Neural cell (in vitro differentiated cells): ENCODE measurements around the gene GALNT2. TPM values are rescaled to one million over a fixed set of nuclear protein-coding genes. Genes with fewer than 3 reads are reported as not detected.

Source experiments
- H2AFZ ChIP-seq: fragments of 200-600, 300-800 bp; sonication (generic), shearing (Covaris generic); 2 replicates; pipeline ENCODE4 v1.6.0; 2014; ENCODE audit warnings: low read depth, mild to moderate bottlenecking, antibody characterized with exemption, low read length, moderate library complexity
- H3F3A ChIP-seq: fragments of 200-600 bp; shearing (Covaris generic); 2 replicates; pipeline ENCODE4 v1.6.1; 2016; ENCODE audit warnings: mild to moderate bottlenecking, moderate library complexity, mixed read lengths, antibody characterized with exemption, low read length; ENCODE audit not compliant: insufficient read depth, poor library complexity, severe bottlenecking
- H3K27ac ChIP-seq: fragments of 200-600, 300-800 bp; sonication (generic), shearing (Covaris generic); 2 replicates; pipeline ENCODE4 v1.5.1; 2014; ENCODE audit warnings: mild to moderate bottlenecking, low read length, moderate library complexity
- H3K27me3 ChIP-seq: fragments of 300-800, 200-600 bp; sonication (generic), shearing (Covaris generic); 2 replicates; pipeline ENCODE4 v1.6.0; 2014; ENCODE audit warnings: mild to moderate bottlenecking, low read depth, low read length, moderate library complexity; ENCODE audit not compliant: insufficient read depth
- H3K36me3 ChIP-seq: fragments of 300-800, 200-600 bp; sonication (generic), shearing (Covaris generic); 2 replicates; pipeline ENCODE4 v1.5.1; 2014; ENCODE audit warnings: mild to moderate bottlenecking, antibody characterized with exemption, low read length, moderate library complexity; ENCODE audit not compliant: insufficient read depth
- H3K4me2 ChIP-seq: fragments of 300-800, 200-600 bp; sonication (generic), shearing (Covaris generic); 2 replicates; pipeline ENCODE4 v1.6.0; 2014; ENCODE audit warnings: mild to moderate bottlenecking, low read length
- H3K4me3 ChIP-seq: fragments of 300-800, 200-600 bp; sonication (generic), shearing (Covaris generic); 2 replicates; pipeline ENCODE4 v1.5.1; 2014; ENCODE audit warnings: mild to moderate bottlenecking, low read length, moderate library complexity
- H3K79me2 ChIP-seq: fragments of 200-600 bp; shearing (Covaris generic); replicated peaks from 2 replicates; pipeline ENCODE4 v1.6.0; 2014; ENCODE audit warnings: mild to moderate bottlenecking, low read length, moderate library complexity; ENCODE audit not compliant: insufficient read depth
- H3K9ac ChIP-seq: fragments of 300-800, 200-600 bp; sonication (generic), shearing (Covaris generic); 2 replicates; pipeline ENCODE4 v1.6.1; 2016; ENCODE audit warnings: mild to moderate bottlenecking, low read length, mixed read lengths
- H3K9me2 ChIP-seq: fragments of 200-600 bp; shearing (Covaris generic); 2 replicates; pipeline ENCODE4 v1.6.1; 2016; ENCODE audit warnings: mild to moderate bottlenecking, low read length, mixed read lengths; ENCODE audit not compliant: insufficient read depth
- H3K9me3 ChIP-seq: fragments of 200-600, 300-800 bp; sonication (generic), shearing (Covaris generic); 2 replicates; pipeline ENCODE4 v1.6.1; 2016; ENCODE audit warnings: mild to moderate bottlenecking, mixed run types, low read length, moderate library complexity, mixed read lengths
- H4K20me1 ChIP-seq: fragments of 200-600 bp; shearing (Covaris generic); 2 replicates; pipeline ENCODE4 v1.6.1; 2016; ENCODE audit warnings: mild to moderate bottlenecking, mixed run types; ENCODE audit not compliant: insufficient read depth
- CTCF ChIP-seq: fragments of 450-650 bp; IDR thresholded peaks from 2 replicates; pipeline ENCODE4 v1.5.1; 2014; ENCODE audit warnings: antibody characterized with exemption, mild to moderate bottlenecking, moderate library complexity; ENCODE audit not compliant: poor library complexity, severe bottlenecking
- EZH2 ChIP-seq: fragments of 200-600, 300-800 bp; shearing (Covaris generic), sonication (generic); IDR thresholded peaks from 2 replicates; pipeline ENCODE4 v1.6.1; 2014; ENCODE audit warnings: antibody characterized with exemption, low read length, borderline replicate concordance, mild to moderate bottlenecking; ENCODE audit not compliant: insufficient read depth, poor library complexity, severe bottlenecking
- MXI1 ChIP-seq: fragments of 450-650 bp; conservative IDR thresholded peaks from 2 replicates; pipeline ENCODE4 v1.6.1; 2014; ENCODE audit warnings: antibody characterized with exemption, mild to moderate bottlenecking; ENCODE audit not compliant: poor library complexity, severe bottlenecking
- POLR2AphosphoS5 ChIP-seq: IDR thresholded peaks from 2 replicates; pipeline ENCODE4 v1.6.1; 2012
- RAD21 ChIP-seq: fragments of 450-650 bp; conservative IDR thresholded peaks from 2 replicates; pipeline ENCODE4 v1.6.1; 2014; ENCODE audit warnings: antibody characterized with exemption, mild to moderate bottlenecking, moderate library complexity
- REST ChIP-seq: IDR thresholded peaks from 2 replicates; pipeline ENCODE4 v1.6.1; 2012; ENCODE audit warnings: borderline replicate concordance
- SMC3 ChIP-seq: fragments of 450-650 bp; conservative IDR thresholded peaks from 2 replicates; pipeline ENCODE4 v1.6.1; 2014; ENCODE audit warnings: antibody characterized with exemption, mild to moderate bottlenecking, moderate library complexity; ENCODE audit not compliant: poor library complexity
- TAF1 ChIP-seq: IDR thresholded peaks from 2 replicates; pipeline ENCODE4 v1.6.1; 2012; ENCODE audit warnings: low read depth
- polyA plus RNA-seq: library from polyadenylated mRNA; depleted of rRNA; stranded (reverse); fragments of >200 nt; gene quantifications from 2 replicates; pipeline ENCODE4 v1.2.3, GENCODE V29; 2014

The GALNT2 gene
- polyA plus RNA-seq, 1 donor from 2014 or later: 38.8 TPM

- no peaks in the 10 kb centered on the region for H3K9me2 ChIP-seq
Observed at GRCh38 chr1:230132758-230133157, 65.7 kb downstream of the GALNT2 start.

GRCh38 chr1:230135726-230136125 lies 68.7 kb downstream of the GALNT2 start:
- H3K9ac ChIP-seq: no peak overlapping the region
- no peak overlapping the region for H3K4me3 ChIP-seq
- H3K27me3 ChIP-seq: no peaks in the 10 kb centered on the region
- H3K79me2 ChIP-seq: peaks cover 12% of the 10 kb centered on the region
- no peak overlapping the region for H3K4me2 ChIP-seq
- H4K20me1 ChIP-seq: no peaks in the 10 kb centered on the region
- H3K9me3 ChIP-seq: no peaks in the 10 kb centered on the region
- no peak overlapping the region for H2AFZ ChIP-seq
- no peak overlapping the region for H3K27ac ChIP-seq
- no peaks in the 10 kb centered on the region for H3F3A ChIP-seq
- H3K36me3 ChIP-seq: no peaks in the 10 kb centered on the region
- no peaks in the 10 kb centered on the region for H3K9me2 ChIP-seq
- no peak for TF ChIP-seq RAD21
- no peak for TF ChIP-seq MXI1
- no peak for TF ChIP-seq CTCF
- TF ChIP-seq POLR2AphosphoS5: no peak
- TF ChIP-seq EZH2: no peak
- TF ChIP-seq TAF1: no peak
- no peak for TF ChIP-seq REST

More at GRCh38 chr1:230132758-230133157, 65.7 kb downstream of the GALNT2 start:
- Histone ChIP-seq H3K27me3 (no peaks in the 10 kb centered on the region), H4K20me1 (no peaks in the 10 kb centered on the region), H3F3A (no peaks in the 10 kb centered on the region), H3K27ac (no peak overlapping the region), H3K4me2 (no peak overlapping the region), H3K79me2 (peaks cover 8% of the 10 kb centered on the region), H2AFZ (no peak overlapping the region), H3K4me3 (no peak overlapping the region), H3K36me3 (no peaks in the 10 kb centered on the region), H3K9me3 (no peaks in the 10 kb centered on the region), H3K9ac (no peak overlapping the region)
- TF ChIP-seq MXI1 (no peak), RAD21 (no peak), EZH2 (no peak), TAF1 (no peak), CTCF (no peak), SMC3 (no peak), REST (no peak)
